Adrenal gland (tissue), 12 donors: ENCODE measurements around the gene CFAP299. TPM values are rescaled to one million over a fixed set of nuclear protein-coding genes. Genes with fewer than 3 reads are reported as not detected.

Source experiments
- DNase-seq, 7 donors: peaks; one replicate each; pipeline ENCODE4 v3.0.0-alpha.2; 2019 to 2020
- H3K27ac ChIP-seq, 5 donors: fragments of 200-600 bp; sonication (generic) in 4 of 5; 1 replicate in 3 of 5; 2 replicates in 2 of 5; pipeline versions ENCODE4 v1.5.1 to v1.8.0; 2016 to 2020; ENCODE audit warnings: mild to moderate bottlenecking in 1 of 5
- H3K27me3 ChIP-seq: fragments of 200-600 bp; 2 replicates; pipeline ENCODE4 v1.8.0; 2021
- H3K36me3 ChIP-seq, 2 donors: fragments of 200-600 bp; replicated peaks in 1 of 2; 1 replicate in 1 of 2; 2 replicates in 1 of 2; pipeline versions ENCODE4 v1.5.1 to v1.8.0; 2018 to 2022
- H3K4me1 ChIP-seq, 2 donors: fragments of 200-600 bp; replicated peaks in 1 of 2; 1 replicate in 1 of 2; 2 replicates in 1 of 2; pipeline versions ENCODE4 v1.5.1 to v1.8.0; 2018 to 2021
- H3K4me3 ChIP-seq, 4 donors: fragments of 200-600 bp; sonication (generic) in 3 of 4; one replicate each; pipeline ENCODE4 v1.5.1; 2016 to 2018
- H3K9me3 ChIP-seq, 3 donors: fragments of 200-600 bp; sonication (generic) in 1 of 3; replicated peaks in 1 of 3; 1 replicate in 2 of 3; 2 replicates in 1 of 3; pipeline versions ENCODE4 v1.5.1 to v1.8.0; 2016 to 2021
- CTCF ChIP-seq, 6 experiments: fragments of 450-650 bp in 4 of 6; fragments of 200-600 bp in 2 of 6; sonication (generic) in 1 of 6; IDR thresholded peaks; 1 replicate in 5 of 6; 2 replicates in 1 of 6; pipeline versions ENCODE4 v1.5.1 to v1.8.0; 2016 to 2021; ENCODE audit warnings: antibody characterized with exemption in 6 of 6, mild to moderate bottlenecking in 2 of 6, moderate library complexity in 1 of 6
- POLR2A ChIP-seq, 2 donors: fragments of 450-650 bp; IDR thresholded peaks; one replicate each; pipeline ENCODE4 v1.6.1; 2017; ENCODE audit warnings: antibody characterized with exemption in 2 of 2, mild to moderate bottlenecking in 2 of 2, moderate library complexity in 1 of 2
- WGBS, 4 donors: extraction: QIAGEN DNeasy Blood & Tissue Kit in 2 of 4; methylation state at CpG; one replicate each; pipeline versions ENCODE4 v1.1.5 to v1.1.7; 2013 to 2017; 5-methylcytosine and 5-hydroxymethylcytosine counted together
- intact Hi-C, 2 donors: fragments of 100-400 bp; cut with DNase I; formaldehyde crosslinking; loops; one replicate each; pipeline versions ENCODE4 v1.14.1 to v1.15.0; 2022 to 2023
- polyA plus RNA-seq, 3 donors: library from polyadenylated mRNA; stranded (reverse); fragments of 200-250 nt in 2 of 3; fragments of 350-450 nt in 1 of 3; fragmentation: Illumina TruSeq in 1 of 3; extraction: RNeasy Lipid Tissue Mini Kit (QIAGEN cat#74804) in 1 of 3; gene quantifications; one replicate each; pipeline ENCODE4 v1.2.3, GENCODE V29; 2013 to 2014
- total RNA-seq, 9 donors: library from RNA; depleted of rRNA in 4 of 9; stranded (reverse); fragments of >200 nt in 4 of 9; fragments of 120-200 nt in 1 of 9; fragmentation: NEBNext Ultra II Directional in 1 of 9; extraction: Animal tissue kit (Norgen Biotek cat#: 25700) in 1 of 9; gene quantifications; one replicate each; pipeline versions ENCODE4 v1.1.0 to v1.2.4, GENCODE V29; 2013 to 2023
- donor health status: healthy with polysubstance abuse.
- donor health status: Bipolar disorder and iron deficiency.
- donor health status: DM: yes; HTN: yes; CAD: no.
- donor health status: DM: no; HTN: no; CAD: no.
- donor health status: DM: no; HTN: no; CAD: no.
- donor health status: DM: yes; HTN: yes; CAD: no.

CFAP299 gene
- total and polyA plus RNA-seq, 12 donors, result not detected

- TF ChIP-seq POLR2A (IDR thresholded peaks at IDR 0.05) (no peak), CTCF (IDR thresholded peaks at IDR 0.05) (no peak)
- 41 to 54% (median 47%) methylated on average over 3 of the region's 3 CpGs for WGBS, 4 donors
- intact Hi-C loops, result loop anchor here in 1 of 2 donors (5.0 kb wide), 1 partner anchor 628 kb away; no protein-coding TSS in a partner anchor
These were observed 644.7 kb downstream of the CFAP299 start for GRCh38 chr4:80980239-80980638.

GRCh38 chr4:80986011-80986410 is 650.5 kb downstream of the CFAP299 start:
- TF ChIP-seq POLR2A (IDR thresholded peaks at IDR 0.05) (no peak), CTCF (IDR thresholded peaks at IDR 0.05) (no peak)
- H3K4me3 ChIP-seq, result no peak overlapping the region
- intact Hi-C loops, result loop anchor here in 1 of 2 donors (5.0 kb wide), 1 partner anchor 614 kb away; no protein-coding TSS in a partner anchor
- H3K9me3 ChIP-seq, result no peaks in the 10 kb centered on the region
- DNase-seq, result no peak
- H3K27ac ChIP-seq, result no peak overlapping the region
- H3K27me3 ChIP-seq, result peaks cover 6% of the 10 kb centered on the region
- no peaks in the 10 kb centered on the region for H3K36me3 ChIP-seq
- H3K4me1 ChIP-seq, result no peaks in the 10 kb centered on the region

More at GRCh38 chr4:80980239-80980638, 644.7 kb downstream of the CFAP299 start:
- Histone ChIP-seq H3K9me3 (no peaks in the 10 kb centered on the region), H3K36me3 (no peaks in the 10 kb centered on the region), H3K27me3 (no peaks in the 10 kb centered on the region), H3K27ac (no peak overlapping the region), H3K4me3 (no peak overlapping the region), H3K4me1 (no peaks in the 10 kb centered on the region)
- DNase-seq, result no peak

GRCh38 chr4:80989921-80990544 is 654.5 kb downstream of the CFAP299 start:
- peaks cover 6% of the 10 kb centered on the region for H3K27me3 ChIP-seq
- intact Hi-C loops, result loop anchor here (5.0 kb wide), 2 partner anchors 618 to 623 kb away; no protein-coding TSS in a partner anchor
- H3K9me3 ChIP-seq, result no peaks in the 10 kb centered on the region
- peak in 4 of 7 donors; percentile 14 to 25 (median 22) for DNase-seq
- no peak overlapping the region for H3K27ac ChIP-seq
- no peaks in the 10 kb centered on the region for H3K36me3 ChIP-seq
- 2 to 8% (median 5%) methylated on average over 2 of the region's 2 CpGs for WGBS, 4 donors
- TF ChIP-seq CTCF (IDR thresholded peaks at IDR 0.05) (peak; percentile 41 to 75 (median 58)), POLR2A (IDR thresholded peaks at IDR 0.05) (no peak)
- no peaks in the 10 kb centered on the region for H3K4me1 ChIP-seq
- H3K4me3 ChIP-seq, result no peak overlapping the region

GRCh38 chr4:80990851-80991250 is 655.3 kb downstream of the CFAP299 start:
- intact Hi-C loops, result loop anchor here in 1 of 2 donors (5.0 kb wide), 1 partner anchor 624 kb away; no protein-coding TSS in a partner anchor
- TF ChIP-seq CTCF (IDR thresholded peaks at IDR 0.05), result no peak
- no peak for TF ChIP-seq POLR2A (IDR thresholded peaks at IDR 0.05)
- no peak for DNase-seq
- Histone ChIP-seq H3K36me3 (no peaks in the 10 kb centered on the region), H3K9me3 (no peaks in the 10 kb centered on the region), H3K27me3 (peaks cover 6% of the 10 kb centered on the region), H3K27ac (no peak overlapping the region), H3K4me3 (no peak overlapping the region), H3K4me1 (no peaks in the 10 kb centered on the region)
- WGBS, 4 donors, result 39 to 49% (median 46%) methylated on average over 2 of the region's 2 CpGs
